Fibroblast of the aortic adventitia (primary cell): ENCODE data around the gene GNAT2. TPM values are rescaled to one million over a fixed set of nuclear protein-coding genes. Genes with fewer than 3 reads are reported as not detected.

Source experiments
- DNase-seq: peaks from one replicate; pipeline ENCODE4 v3.0.0-alpha.2; 2010; ENCODE audit warnings: low read depth
- H3K4me3 ChIP-seq: 2 replicates; pipeline ENCODE4 v1.5.1; 2011; ENCODE audit warnings: low read depth, mild to moderate bottlenecking, control low read depth, low read length, moderate library complexity
- total RNA-seq: library from RNA; depleted of rRNA; stranded (reverse); fragments of >200 nt; gene quantifications from 2 replicates; pipeline ENCODE4 v1.2.3, GENCODE V29; 2012; ENCODE audit warnings: low replicate concordance
- TF ChIP-seq, protein P1 (sequence below): IDR thresholded peaks from 2 replicates; pipeline ENCODE4 v1.5.1; 2011; ENCODE audit warnings: mild to moderate bottlenecking, low read length, control low read depth, inconsistent platforms; ENCODE audit not compliant: insufficient read depth

The GNAT2 gene
- total RNA-seq, 1 donor = 0.18 TPM

GRCh38 chr1:109639063-109639840 is 19.8 kb upstream of the GNAT2 start:
- H3K4me3 ChIP-seq = no peak overlapping the region
- no peak for DNase-seq
- TF ChIP-seq, protein P1, sequence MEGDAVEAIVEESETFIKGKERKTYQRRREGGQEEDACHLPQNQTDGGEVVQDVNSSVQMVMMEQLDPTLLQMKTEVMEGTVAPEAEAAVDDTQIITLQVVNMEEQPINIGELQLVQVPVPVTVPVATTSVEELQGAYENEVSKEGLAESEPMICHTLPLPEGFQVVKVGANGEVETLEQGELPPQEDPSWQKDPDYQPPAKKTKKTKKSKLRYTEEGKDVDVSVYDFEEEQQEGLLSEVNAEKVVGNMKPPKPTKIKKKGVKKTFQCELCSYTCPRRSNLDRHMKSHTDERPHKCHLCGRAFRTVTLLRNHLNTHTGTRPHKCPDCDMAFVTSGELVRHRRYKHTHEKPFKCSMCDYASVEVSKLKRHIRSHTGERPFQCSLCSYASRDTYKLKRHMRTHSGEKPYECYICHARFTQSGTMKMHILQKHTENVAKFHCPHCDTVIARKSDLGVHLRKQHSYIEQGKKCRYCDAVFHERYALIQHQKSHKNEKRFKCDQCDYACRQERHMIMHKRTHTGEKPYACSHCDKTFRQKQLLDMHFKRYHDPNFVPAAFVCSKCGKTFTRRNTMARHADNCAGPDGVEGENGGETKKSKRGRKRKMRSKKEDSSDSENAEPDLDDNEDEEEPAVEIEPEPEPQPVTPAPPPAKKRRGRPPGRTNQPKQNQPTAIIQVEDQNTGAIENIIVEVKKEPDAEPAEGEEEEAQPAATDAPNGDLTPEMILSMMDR = no peak

GRCh38 chr1:109637446-109637845 is 18.0 kb upstream of the GNAT2 start:
- TF ChIP-seq, protein P1 = no peak
- no peak for DNase-seq
- no peak overlapping the region for H3K4me3 ChIP-seq

DNA sequence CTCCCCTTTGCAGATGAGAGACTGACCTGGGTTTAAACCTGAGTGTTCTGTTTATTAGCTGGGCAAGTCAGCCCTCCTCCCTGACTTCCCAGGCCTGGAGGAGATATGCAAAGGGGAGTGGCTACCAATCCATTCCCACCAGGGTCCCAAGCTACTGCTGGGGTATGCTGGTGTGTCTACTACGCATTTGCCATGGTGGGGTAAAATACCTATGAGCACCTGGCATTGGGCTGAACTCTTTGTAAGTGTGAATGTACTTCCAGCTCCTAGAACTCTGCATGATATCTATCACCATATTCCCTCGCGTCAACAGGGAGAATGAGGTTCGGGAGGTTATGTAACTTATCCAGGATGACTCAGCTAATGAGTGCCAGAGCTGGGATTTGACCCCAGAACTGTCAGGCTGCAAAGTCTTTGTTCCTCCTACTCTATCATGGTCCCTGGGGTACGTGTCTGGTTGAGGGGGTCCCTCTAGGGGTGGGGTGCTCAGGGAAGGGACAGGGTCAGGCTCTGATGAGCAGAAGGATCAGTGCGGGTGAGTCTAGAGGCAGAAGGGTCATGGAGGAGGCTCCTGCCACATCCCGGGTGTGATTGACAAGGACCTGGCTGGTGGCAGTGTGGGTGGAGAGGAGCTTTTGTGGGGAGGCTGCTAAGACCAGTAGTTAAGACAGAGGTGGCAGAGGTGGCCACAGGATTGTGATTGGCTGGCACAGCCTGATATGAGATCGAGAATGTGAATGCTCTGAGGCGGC is 17.0 kb upstream of the GNAT2 start:
- H3K4me3 ChIP-seq = no peak overlapping the region
- peak; percentile 75 for DNase-seq
- TF ChIP-seq, protein P1 = no peak

- no peak for DNase-seq
- TF ChIP-seq, protein P1 = no peak
- no peak overlapping the region for H3K4me3 ChIP-seq
These were observed 16.4 kb upstream of the GNAT2 start for GRCh38 chr1:109635862-109636200.

GRCh38 chr1:109634771-109635750 is 15.6 kb upstream of the GNAT2 start:
- TF ChIP-seq, protein P1 = no peak
- H3K4me3 ChIP-seq = no peak overlapping the region
- no peak for DNase-seq

- no peak for DNase-seq
- TF ChIP-seq, protein P1 = no peak
- no peak overlapping the region for H3K4me3 ChIP-seq
These were observed 14.9 kb upstream of the GNAT2 start for GRCh38 chr1:109634292-109634691.
